ENCODE data around the gene SLC7A1. TPM values are rescaled to one million over a fixed set of nuclear protein-coding genes. Genes with fewer than 3 reads are reported as not detected.

SLC7A1 gene
- total and polyA plus RNA-seq, 8 donors = 2.3 to 95.1 (median 21.2) TPM

DNA sequence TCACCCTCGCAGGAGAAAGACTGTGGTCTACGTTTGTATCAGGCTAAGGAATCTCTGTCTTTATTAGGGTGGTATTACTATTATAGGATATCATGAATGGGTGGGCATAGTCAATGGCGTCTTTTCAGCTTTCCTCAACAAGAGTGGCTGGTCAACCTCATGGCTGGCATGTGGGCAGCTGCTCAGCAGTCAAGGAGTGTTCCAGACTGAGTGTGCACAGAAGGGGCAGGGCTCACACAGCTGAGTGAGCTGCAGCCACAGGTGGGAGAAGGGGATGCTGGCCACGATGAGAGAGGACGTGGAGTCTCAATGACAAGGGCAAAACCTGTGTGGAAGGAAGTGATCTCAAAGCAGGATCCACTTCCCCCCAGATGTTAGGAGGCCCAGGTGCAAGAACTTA lies 54.7 kb downstream of the SLC7A1 start:
- intact Hi-C loops (cut with DNase I; ENCODE audit: low total_unique reads) = no loop called here
- no peaks in the 10 kb centered on the region for H3K9me3 ChIP-seq
- 87 to 92% (median 89%) methylated on average over 5 of the region's 5 CpGs for WGBS, 5 donors
- peaks cover 6 to 37% (median 19%) of the 10 kb centered on the region in 4 donors for H3K4me1 ChIP-seq
- H3K27me3 ChIP-seq = no peaks in the 10 kb centered on the region
- no peak for DNase-seq
- TF ChIP-seq POLR2A (IDR thresholded peaks at IDR 0.05) = no peak
- no peak for TF ChIP-seq EP300 (IDR thresholded peaks at IDR 0.05)
- TF ChIP-seq, protein P1, sequence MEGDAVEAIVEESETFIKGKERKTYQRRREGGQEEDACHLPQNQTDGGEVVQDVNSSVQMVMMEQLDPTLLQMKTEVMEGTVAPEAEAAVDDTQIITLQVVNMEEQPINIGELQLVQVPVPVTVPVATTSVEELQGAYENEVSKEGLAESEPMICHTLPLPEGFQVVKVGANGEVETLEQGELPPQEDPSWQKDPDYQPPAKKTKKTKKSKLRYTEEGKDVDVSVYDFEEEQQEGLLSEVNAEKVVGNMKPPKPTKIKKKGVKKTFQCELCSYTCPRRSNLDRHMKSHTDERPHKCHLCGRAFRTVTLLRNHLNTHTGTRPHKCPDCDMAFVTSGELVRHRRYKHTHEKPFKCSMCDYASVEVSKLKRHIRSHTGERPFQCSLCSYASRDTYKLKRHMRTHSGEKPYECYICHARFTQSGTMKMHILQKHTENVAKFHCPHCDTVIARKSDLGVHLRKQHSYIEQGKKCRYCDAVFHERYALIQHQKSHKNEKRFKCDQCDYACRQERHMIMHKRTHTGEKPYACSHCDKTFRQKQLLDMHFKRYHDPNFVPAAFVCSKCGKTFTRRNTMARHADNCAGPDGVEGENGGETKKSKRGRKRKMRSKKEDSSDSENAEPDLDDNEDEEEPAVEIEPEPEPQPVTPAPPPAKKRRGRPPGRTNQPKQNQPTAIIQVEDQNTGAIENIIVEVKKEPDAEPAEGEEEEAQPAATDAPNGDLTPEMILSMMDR (IDR thresholded peaks at IDR 0.05) = no peak
- no peak for TF ChIP-seq POLR2AphosphoS5 (IDR thresholded peaks at IDR 0.05)
- H3K27ac ChIP-seq = no peak overlapping the region
- H3K4me3 ChIP-seq = no peak overlapping the region
- peaks cover 0 to 10% (median 6%) of the 10 kb centered on the region in 4 donors for H3K36me3 ChIP-seq

DNA sequence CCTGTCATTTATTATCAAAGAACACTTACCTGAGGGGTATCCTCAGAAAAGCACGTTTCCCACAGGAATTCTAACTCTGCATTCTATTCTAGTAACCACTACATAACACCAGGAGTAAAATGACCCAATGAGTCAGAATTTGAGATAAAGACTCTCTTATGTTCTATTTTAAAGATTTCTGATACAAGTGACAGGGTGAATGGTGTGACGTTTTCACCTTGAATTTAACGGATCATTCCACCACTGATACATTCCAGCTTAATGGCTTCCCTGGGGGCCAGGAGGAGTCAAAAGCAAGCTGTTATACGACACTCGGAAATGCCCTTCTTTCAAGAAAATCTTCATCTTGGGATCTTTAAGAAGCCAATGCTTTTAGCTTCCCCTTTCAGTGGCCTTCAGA lies 55.2 kb downstream of the SLC7A1 start:
- no peak for DNase-seq
- TF ChIP-seq POLR2A (IDR thresholded peaks at IDR 0.05) = no peak
- TF ChIP-seq POLR2AphosphoS5 (IDR thresholded peaks at IDR 0.05) = no peak
- TF ChIP-seq, protein P1 (IDR thresholded peaks at IDR 0.05) = no peak
- no peak for TF ChIP-seq EP300 (IDR thresholded peaks at IDR 0.05)
- H3K27me3 ChIP-seq = no peaks in the 10 kb centered on the region
- no peak overlapping the region for H3K27ac ChIP-seq
- no peak overlapping the region for H3K4me3 ChIP-seq
- 55 to 87% (median 82%) methylated on average over 5 of the region's 5 CpGs for WGBS, 5 donors
- no peaks in the 10 kb centered on the region for H3K9me3 ChIP-seq
- intact Hi-C loops (cut with DNase I; ENCODE audit: low total_unique reads) = no loop called here
- H3K4me1 ChIP-seq = peaks cover 6 to 37% (median 19%) of the 10 kb centered on the region in 4 donors
- H3K36me3 ChIP-seq = peaks cover 0 to 14% (median 9%) of the 10 kb centered on the region in 4 donors

DNA sequence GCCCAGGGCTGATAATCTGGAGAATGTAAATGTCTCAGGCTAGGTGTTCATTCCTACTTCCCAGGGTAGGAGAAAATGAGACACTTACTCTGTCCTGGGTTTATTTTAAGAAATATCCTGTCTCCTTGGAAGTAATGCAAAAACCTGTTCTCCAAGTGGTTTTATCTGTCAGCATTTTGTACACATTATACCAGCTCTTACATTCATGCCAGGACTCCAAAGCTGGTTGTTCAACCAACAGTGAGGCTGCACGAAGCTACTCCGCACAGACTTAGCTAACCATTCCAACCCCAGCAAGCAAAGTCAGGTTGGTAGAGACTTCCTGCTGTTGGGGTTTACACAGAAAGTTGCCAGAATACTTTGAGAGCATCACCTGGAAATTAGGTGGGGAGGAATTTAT lies 55.6 kb downstream of the SLC7A1 start:
- peaks cover 0 to 19% (median 9%) of the 10 kb centered on the region in 4 donors for H3K36me3 ChIP-seq
- H3K27ac ChIP-seq = peak overlapping the region in 1 of 5 donors; percentile 19
- 41 to 56% (median 50%) methylated on average over 2 of the region's 2 CpGs for WGBS, 5 donors
- no peak for DNase-seq
- no peak overlapping the region for H3K4me3 ChIP-seq
- TF ChIP-seq EP300 (IDR thresholded peaks at IDR 0.05) = no peak
- TF ChIP-seq POLR2A (IDR thresholded peaks at IDR 0.05) = no peak
- TF ChIP-seq, protein P1 (IDR thresholded peaks at IDR 0.05) = no peak
- no peak for TF ChIP-seq POLR2AphosphoS5 (IDR thresholded peaks at IDR 0.05)
- intact Hi-C loops (cut with DNase I; ENCODE audit: low total_unique reads) = no loop called here
- no peaks in the 10 kb centered on the region for H3K9me3 ChIP-seq
- H3K4me1 ChIP-seq = peaks cover 6 to 37% (median 20%) of the 10 kb centered on the region in 4 donors
- no peaks in the 10 kb centered on the region for H3K27me3 ChIP-seq

DNA sequence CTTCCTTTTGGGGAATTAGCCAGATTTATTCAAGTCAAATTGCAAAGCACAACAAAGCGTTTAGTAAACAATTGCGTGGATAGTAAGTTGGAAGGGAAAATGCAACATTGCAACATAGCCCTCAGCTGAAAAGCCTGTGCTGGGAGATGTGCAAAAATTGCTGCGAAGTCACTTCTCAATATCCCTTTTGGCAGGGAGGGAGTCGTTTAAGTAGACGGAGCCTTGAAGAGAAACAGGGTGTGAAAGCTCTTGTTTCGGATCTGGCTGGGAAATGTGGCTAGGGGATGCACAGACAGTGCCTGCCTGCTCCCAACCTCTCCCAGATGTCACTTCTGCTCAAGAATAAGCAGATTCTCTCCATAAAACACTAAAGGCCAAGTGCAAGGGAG lies 56.8 kb downstream of the SLC7A1 start:
- no peak overlapping the region for H3K27ac ChIP-seq
- H3K4me1 ChIP-seq = peaks cover 6 to 37% (median 21%) of the 10 kb centered on the region in 4 donors
- no peak overlapping the region for H3K4me3 ChIP-seq
- no peak for DNase-seq
- no peaks in the 10 kb centered on the region for H3K9me3 ChIP-seq
- 66 to 80% (median 75%) methylated on average over 6 of the region's 6 CpGs for WGBS, 5 donors
- H3K36me3 ChIP-seq = peaks cover 0 to 19% (median 16%) of the 10 kb centered on the region in 4 donors
- intact Hi-C loops (cut with DNase I; ENCODE audit: low total_unique reads) = no loop called here
- H3K27me3 ChIP-seq = no peaks in the 10 kb centered on the region
- TF ChIP-seq POLR2A (IDR thresholded peaks at IDR 0.05) = no peak
- no peak for TF ChIP-seq POLR2AphosphoS5 (IDR thresholded peaks at IDR 0.05)
- no peak for TF ChIP-seq EP300 (IDR thresholded peaks at IDR 0.05)
- TF ChIP-seq, protein P1 (IDR thresholded peaks at IDR 0.05) = no peak
